ENCODE results near the gene CLCN1.

The CLCN1 gene

DNA sequence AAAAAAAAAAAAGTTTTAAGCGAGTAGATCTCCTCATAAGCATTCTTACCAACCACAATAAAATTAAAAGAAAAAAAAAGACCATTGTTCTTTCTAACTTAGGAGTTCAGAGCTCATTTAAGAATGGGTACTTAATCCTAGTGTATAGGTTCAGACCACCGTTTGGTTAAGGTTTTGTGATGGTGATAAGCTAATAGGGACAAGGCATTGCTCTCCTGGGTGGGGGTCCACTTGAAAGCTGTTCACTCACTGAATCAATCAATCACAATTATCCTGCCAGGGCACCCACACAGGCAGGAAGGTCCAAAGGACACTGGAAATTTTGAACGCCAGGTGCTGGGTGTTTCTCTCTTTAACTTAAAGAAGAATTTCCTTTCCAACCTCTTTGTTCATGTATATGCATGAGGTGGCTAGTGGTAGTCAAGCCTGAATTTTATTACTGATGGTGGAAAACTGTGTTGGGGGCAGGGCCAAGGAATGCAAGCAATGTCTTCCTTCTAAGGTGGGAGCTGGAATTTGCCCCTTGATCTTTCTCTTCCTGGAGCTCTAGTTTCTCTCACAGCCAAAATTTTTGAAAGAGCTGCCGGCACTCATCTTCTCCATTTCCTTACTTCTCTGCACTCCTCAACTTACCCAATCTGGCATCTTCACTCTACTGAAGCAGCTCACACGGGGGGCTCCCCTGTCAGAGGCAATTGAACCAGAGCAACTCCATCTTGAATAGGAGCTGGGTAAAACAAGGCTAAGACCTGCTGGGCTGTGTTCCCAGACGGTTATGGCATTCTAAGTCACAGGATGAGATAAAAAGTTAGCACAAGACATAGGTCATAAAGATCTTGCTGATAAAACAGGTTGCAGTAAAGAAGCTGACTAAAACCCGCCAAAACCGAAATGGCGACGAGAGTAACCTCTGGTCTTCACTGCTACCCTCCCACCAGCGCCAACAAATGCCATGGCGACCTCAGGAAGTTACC is 54.1 kb downstream of the CLCN1 start:
- no peak for DNase-seq

DNA sequence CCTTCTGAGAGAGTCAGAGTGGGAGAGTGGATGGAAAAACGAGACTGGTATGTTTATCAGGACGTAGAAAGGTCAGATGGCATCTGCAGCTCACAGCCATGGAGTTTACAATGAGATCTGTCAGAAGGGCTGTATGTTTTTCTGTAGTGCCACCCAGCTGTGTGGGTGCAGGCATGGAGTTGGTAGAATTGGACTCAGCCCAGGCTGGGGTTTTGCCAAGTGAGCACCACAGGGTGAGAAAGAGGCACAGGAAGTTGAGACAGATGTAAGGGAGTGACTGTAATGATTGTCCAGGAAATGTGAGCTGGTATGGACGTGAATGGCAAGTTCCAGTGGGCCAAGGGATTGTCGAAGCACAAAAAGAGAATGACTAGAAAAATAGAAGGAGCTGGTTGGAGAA is 56.2 kb downstream of the CLCN1 start:
- DNase-seq: peak; percentile 83

DNA sequence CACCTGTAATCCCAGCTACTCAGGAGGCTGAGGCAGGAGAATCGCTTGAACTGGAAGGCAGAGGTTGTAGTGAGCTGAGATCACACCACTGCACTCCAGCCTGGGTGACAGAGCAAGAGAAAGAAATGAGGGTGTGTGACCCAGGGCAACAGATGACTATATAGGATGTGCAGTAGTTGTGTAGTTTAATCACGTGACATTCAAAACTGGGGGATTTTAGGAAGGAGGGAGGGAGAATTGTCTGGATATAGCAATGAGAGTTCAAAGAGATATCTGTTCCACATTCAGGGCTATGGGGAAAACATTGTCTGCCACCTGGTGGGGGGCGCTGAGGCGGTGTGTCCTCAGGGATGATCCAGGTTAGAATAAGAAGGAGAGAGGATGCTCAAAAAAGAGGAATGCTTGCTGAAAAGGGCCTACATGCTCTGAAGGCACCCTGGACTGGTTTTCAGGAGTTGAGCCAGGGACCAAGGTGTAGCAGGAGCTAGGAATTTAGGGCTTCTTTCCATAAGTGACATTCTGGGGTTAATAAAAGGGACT is 57.4 kb downstream of the CLCN1 start:
- DNase-seq: no peak

DNA sequence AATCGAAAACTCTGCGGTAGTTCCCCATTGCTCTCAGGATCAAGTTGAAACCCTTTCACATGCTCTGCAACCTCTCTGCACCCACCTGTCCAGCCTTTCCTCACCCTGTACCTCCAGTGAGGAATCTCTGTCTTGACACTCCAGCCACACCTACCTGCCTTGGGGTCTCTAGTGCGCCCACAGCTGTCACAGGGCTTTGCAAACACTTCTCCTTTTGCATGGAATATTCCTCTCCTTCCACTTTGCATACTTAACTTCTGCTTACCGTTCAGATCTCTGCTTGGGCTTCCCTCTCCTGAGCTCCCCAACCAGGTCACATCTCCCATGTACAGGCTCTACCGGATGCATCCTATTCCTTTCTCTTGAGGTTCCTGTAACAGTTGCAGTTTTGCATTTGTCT is 58.6 kb downstream of the CLCN1 start:
- DNase-seq: peak; percentile 63

DNA sequence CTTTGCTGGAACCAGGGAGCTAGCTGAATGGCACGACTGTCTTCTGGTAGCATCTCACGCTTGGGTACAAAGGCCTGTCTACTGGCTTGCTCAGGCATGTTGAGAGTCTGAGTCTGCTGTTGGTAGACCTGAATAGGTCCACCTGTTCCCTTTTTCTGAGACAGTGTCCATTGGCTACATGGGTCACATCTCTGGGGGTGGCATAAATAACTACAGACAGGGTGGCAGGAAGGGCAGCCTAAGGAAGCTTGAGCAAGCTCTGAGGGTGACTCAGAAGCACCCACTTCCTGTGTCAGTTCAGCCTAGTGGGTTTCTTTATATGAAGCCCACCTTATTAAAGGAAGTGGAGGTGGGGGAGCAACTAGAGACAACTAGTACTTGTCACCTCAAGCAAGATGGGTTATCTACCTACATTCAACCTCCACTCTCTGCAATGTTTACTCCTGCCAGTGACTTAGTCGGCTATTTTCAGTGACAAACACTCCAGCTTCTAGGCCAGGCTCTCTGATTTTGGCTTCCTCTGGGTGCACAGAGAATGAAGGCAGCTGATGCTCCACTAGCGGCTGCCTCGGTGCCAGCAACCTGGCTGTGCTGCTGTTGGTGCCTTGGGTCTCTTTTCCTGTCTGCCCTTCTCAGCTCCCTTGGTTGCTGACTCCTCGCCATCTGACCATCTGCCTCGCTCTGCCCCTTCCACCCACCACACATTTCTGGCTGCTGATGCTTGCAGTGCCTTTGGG is 59.6 kb downstream of the CLCN1 start:
- peak; percentile 85 for DNase-seq

DNA sequence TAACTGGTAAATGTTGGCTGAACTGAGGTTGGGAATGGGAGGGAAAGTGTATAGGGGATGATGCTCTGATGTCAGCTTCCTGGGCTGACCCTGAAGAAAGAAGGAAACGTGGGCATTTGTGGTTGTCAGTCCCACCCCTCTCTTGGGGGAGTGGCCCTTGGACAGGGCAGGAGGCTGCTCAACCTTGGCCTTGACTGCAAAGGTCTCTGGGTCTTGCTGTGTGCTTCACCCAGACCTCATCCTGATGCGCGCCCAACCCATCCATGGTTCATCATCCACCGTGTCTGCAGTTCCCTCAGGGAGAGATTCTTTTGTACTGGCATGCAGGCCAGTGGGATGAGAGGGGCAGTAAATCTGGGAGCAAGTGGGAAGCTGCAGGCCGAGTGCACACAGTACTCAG is 60.5 kb downstream of the CLCN1 start:
- peak; percentile 78 for DNase-seq

DNA sequence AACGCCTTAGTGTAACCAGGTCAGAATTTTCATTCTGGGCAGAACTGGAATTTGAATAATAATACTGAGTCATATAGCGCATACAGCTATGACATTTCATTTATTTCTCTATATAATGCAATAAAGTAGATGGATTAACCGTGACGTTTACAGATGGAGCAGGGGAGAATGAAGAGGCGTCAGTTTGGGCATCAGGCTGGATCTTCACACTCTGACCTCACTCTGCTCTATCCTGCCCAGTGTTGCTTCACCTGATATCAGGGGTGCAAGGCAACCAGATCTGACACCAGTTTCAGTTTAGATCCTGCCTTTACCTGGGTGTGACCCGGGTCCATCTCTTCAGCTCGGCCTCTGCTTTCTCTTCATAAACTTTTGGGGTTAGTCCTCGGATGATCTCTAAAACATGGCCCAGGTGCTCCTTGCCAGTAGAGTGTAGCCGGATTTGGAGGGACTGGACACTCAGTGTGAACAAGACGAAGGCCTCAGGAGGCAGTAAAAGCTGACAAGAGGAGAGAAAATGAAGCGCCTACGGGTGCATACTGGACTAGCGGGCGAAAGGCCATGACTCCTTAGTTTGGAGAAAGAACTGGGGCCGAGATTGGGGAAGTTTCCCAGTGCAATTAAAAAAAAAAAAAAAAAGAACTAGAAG is 63.8 kb downstream of the CLCN1 start:
- DNase-seq: peak; percentile 46

DNA sequence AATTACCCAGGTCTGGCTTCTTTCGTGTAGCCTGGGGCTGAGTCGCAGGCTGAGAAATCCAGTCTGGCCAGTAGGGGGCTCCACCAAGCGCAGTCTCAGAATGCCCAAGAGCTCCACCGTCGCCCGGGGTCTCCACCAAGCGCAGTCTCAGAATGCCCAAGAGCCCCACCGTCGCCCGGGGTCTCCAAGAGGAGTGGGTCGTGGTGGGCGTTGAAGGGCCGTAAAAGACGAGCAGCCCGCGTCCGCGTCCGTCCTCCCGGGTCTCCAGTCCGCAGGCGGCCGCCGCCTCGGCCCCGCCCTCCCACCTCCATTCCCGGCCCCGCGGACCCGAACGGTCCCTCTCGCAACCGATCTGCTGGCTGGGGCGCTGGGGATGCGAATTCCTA is 64.3 kb downstream of the CLCN1 start:
- peak; percentile 90 for DNase-seq

DNA sequence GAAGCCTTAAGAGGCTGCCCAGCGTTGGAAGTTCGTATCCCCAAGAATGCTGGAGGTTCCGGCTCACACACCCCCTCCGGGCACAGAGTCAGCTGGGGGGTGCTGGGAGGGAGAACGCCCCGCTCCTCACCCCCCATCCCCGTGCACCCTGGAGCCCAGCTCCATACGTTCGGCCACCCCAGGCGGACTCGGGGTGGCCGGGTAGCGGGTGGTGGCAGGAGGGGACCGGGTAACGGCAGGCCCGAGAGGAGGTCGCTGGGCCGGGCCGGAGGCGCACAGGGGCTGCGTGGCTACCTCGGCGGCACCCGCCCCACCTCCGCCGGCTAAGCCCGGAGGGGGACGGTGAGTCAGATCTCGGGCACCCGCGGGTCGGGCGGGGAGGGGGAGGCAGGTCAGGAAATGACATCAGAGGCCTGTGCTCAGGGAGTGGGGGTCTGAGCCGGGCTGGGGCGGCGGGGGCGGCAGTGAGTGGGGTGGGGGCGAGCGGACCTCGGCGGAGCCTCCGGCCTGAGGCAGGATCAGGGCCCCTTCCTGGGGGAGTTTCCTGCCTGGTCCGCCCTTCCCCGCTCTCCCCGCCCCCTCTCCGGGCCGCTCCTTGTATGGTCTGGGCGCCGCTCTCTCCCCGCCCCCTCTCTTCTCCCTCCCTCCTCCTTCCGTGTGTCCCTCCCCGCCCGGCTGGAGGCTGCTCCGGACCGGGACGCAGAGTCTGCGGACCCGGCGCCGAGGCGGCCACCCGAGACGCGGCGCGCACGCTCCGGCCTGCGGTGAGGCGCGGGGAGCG is 64.9 kb downstream of the CLCN1 start, which contains the start of gene ZYX:
TSS of gene ZYX (plus strand) at position 700 of the 781 bp plus-strand sequence. CDS start 227 bp downstream, outside the sequence.
- peak; percentile 95 for DNase-seq

DNA sequence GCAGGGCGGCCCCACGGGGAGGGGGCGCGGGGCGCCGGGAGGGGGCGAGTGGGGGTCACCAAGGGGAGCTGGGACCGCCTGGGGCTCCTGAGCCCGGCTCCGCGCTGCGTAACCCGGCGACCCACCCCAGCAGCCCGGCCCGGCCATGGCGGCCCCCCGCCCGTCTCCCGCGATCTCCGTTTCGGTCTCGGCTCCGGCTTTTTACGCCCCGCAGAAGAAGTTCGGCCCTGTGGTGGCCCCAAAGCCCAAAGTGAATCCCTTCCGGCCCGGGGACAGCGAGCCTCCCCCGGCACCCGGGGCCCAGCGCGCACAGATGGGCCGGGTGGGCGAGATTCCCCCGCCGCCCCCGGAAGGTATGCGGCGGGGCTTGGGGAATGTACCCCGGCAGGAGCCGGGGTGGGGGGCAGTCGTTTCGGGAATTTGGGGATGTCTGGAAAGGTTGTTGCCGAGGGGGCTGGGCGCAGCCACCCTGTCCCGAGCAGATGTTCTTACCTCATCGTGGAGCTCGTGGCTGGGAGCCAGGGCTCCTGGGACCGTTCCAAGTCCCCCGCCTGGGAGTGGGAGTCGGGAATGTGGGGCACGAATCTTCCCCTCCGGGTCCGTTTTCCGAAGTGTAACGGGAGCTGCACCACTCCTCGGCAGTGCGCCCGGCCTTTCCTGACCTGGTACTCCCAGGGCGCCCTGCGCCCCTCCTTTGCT is 65.7 kb downstream of the CLCN1 start:
- no peak for DNase-seq

DNA sequence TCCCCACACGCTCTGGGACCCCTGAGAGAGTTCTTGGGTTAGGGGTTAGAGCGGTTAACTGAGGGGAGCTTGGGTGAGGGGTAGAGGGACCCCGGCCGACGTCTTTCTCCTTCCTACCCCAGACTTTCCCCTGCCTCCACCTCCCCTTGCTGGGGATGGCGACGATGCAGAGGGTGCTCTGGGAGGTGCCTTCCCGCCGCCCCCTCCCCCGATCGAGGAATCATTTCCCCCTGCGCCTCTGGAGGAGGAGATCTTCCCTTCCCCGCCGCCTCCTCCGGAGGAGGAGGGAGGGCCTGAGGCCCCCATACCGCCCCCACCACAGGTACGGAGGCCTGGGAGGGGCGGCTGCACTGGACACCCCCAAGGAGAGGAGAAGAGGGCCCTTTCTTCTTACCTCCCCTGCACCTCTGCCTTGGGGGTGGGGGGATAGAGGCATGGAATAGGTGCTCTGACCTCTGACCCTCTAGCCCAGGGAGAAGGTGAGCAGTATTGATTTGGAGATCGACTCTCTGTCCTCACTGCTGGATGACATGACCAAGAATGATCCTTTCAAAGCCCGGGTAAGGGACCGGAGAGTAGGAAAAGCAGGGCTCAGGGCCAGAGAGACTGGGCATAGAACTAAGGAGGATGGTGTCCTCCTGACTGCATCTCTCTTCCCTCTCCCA is 66.3 kb downstream of the CLCN1 start:
- no peak for DNase-seq

DNA sequence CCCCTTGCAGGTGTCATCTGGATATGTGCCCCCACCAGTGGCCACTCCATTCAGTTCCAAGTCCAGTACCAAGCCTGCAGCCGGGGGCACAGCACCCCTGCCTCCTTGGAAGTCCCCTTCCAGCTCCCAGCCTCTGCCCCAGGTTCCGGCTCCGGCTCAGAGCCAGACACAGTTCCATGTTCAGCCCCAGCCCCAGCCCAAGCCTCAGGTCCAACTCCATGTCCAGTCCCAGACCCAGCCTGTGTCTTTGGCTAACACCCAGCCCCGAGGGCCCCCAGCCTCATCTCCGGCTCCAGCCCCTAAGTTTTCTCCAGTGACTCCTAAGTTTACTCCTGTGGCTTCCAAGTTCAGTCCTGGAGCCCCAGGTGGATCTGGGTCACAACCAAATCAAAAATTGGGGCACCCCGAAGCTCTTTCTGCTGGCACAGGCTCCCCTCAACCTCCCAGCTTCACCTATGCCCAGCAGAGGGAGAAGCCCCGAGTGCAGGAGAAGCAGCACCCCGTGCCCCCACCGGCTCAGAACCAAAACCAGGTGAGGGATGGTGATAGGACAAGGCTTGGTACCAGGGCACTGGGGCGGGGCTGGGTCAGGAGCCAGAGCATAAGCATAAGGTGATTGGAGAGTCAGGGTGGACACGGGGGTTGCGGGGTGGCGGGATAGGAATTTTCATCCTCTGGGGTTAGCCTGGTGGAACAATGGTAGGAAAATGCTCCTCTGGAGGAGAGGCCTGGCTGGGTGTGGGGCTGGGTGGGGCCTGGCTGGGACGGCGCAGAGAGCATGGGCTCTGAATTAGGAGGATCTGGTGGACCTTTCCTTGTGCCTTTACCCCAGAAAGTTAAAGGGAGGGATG is 67.1 kb downstream of the CLCN1 start:
- no peak for DNase-seq

DNA sequence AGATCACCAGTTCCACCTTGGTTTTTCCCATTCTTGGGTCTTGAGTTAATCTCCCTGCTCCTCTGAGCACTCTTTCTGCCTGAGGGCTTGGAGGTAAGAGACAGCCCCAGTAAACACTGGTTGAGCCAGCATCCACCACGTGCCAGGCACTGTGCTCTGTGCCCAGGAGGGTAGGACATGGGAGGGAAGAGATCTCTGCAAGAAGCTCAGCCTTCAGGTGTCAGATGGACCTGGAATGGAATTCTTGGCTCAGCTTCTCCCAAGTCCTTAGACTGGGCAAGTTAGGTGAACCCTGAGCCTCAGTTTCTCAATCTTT is 67.7 kb downstream of the CLCN1 start:
- DNase-seq: no peak

DNA sequence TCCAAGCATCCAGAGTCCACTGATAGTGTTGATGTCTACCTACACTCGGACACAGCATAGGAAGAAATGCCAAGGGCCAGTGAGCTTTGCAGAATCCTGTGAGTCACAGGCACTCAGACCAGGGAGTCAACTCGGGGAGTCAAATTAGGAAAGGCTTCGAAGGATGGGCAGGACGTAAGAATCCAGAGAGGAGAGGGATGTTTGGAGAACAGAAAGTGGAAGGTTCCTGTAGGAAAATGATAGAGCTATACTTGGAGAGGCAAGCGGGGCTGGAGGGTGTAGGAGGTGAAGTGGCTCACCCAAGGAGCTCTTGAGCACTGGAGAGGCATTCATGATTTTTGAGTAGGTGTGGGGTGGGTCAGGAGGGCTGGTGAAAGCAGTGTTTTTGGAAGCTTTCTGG is 68.2 kb downstream of the CLCN1 start:
- peak; percentile 46 for DNase-seq

DNA sequence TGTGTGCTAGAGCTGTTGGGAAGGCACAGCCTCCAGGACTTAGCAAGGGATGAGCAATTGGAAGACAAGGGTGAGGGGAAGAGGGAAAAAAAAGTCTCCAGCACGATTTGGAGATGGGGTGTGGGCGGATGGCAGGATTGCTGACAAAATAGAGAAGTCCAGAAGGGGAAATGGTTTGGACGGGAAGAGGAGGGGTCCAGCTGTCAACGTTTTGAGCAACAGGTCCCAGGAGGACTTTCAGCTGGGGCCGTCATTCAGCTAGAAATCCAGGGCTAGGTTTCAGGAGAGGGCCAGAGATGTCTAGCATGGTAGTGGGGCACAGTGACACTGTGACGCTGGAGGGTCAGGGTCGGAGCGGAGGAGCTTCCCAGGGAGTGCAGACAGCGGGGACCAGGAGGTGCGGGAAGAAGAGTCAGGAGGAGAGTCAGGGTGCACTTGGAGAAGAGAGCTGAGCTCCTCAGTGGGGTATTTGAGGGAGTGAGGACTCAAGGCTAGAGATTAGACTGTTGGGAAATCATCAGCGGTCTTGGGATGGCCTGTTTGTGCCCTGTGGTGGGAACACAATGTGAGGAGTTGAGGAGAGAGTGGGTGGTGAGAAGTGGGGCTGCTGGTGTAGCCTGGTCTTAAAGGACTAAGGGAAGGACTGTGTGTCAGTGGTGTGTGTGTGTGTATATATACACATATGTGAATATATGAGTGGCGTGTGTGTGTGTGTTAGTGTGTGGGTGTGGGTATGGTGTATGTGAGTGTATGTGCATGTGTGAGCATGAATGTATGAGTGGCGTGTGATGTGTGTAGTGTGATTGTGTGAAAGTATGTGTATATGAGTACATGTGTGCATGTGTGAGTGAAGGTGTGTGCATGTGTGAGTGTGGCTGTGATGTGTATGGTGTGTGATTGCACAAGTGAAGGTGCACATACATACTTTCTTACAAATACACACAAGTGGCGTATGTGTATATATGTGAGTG is 69.0 kb downstream of the CLCN1 start:
- peak; percentile 82 for DNase-seq

DNA sequence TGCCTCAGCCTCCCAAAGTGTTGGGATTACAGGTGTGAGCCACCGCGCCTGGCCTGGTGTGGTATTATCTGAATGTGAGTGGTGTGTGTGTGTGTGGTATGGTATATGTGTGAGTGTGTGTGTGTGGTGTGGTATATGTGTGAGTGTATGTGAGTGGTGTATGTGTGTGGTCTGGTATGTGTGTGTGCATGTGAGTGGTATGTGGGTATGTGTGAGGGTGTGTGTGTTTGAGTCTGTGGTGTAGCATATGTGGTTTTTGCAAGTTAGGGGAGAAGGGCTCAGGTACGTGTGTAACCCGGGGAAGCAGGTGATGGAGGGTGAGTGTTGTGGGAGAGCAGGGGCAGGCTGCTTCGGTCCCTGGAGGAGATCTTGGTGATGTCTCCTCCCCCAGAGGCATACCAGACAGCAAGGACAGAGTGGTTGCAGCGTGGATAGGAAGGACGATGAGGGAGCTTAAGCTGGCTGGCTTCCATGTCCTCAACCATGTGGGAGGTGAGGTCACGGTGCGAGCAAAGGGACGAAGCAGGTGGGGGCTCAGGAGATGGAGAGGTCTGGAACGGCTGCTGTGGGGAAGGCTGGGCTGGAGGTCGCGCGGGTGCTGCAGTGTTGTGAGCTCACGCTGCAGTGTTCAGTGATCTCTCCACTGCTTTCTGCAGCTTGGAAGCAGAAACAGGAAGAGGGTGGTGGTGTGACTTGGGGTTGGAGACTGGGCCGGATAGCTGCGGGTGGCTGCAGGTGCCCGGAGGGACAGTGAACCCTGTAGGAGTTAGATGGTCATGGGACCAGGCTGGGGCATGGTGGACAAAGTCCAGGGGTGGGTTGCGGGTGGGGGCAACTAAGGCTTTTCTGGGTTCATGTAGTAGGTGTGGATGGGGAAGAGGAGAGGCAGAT is 70.2 kb downstream of the CLCN1 start:
- peak; percentile 61 for DNase-seq

DNA sequence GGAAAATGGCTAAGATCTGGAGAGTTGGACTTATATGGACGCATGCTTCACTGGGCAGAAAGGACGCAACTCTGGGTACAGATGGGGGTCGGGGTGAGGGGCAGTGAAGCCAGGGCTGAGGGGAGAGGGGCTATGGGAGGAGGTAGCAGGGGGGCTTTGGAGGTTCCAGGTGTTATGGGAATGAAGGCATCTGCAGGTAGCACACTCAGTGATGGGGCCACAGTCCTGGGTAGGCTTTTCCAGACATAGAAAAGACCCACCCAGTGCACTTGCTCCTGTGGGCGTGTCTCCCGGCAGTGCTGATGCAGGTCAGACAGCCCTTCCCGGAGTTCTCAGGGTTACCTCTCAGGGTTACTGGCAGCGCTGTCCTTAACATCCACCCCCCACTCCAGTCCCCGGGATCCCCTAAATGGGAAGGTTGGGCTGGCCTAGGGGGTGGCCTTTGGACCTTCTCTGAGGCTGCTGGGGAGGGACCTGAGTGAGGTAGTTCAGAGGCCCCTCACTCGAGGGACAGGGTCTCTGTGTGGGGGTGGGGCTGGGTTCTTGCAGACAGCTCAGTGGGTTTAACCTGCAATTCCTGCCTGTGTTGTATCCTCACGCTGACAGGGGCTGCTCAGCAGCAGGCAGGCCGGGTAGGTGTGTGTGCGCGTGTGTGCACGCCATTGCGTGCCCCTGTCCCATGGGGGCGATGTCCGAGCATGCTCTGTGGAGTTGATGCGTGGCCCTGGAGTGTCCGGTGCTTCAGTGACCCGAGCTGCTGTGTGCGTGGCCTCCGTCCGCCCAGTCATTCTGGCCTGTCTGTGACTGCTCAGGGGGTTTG is 71.5 kb downstream of the CLCN1 start:
- DNase-seq: no peak
